ENCODE results near the gene CAMK2A. TPM values are rescaled to one million over a fixed set of nuclear protein-coding genes. Genes with fewer than 3 reads are reported as not detected.

CAMK2A gene
- total RNA-seq, 4 donors from 2014 or later: 1.4 to 6.9 (median 3.6) TPM

GRCh38 chr5:150221471-150221870 is 68.1 kb downstream of the CAMK2A start:
- ATAC-seq: no peak

GRCh38 chr5:150219861-150220260 is 69.7 kb downstream of the CAMK2A start:
- ATAC-seq: no peak
- Histone ChIP-seq H3K4me3 (no peak overlapping the region), H3K9me3 (no peaks in the 10 kb centered on the region), H3K36me3 (no peaks in the 10 kb centered on the region), H3K4me1 (peaks cover 0 to 16% (median 3%) of the 10 kb centered on the region in 3 donors), H3K27me3 (peaks cover 4% of the 10 kb centered on the region), H3K27ac (no peak overlapping the region)
- TF ChIP-seq POLR2A (IDR thresholded peaks at IDR 0.05) (no peak), EP300 (IDR thresholded peaks at IDR 0.05) (no peak), CTCF (IDR thresholded peaks at IDR 0.05) (no peak), POLR2AphosphoS5 (IDR thresholded peaks at IDR 0.05) (no peak)
- no CpG with 5 or more reads among the region's 2 CpGs for WGBS, 2 donors (ENCODE audit: low coverage in 1 of 2)

More at GRCh38 chr5:150221471-150221870, 68.1 kb downstream of the CAMK2A start:
- Histone ChIP-seq H3K27ac (no peak overlapping the region), H3K36me3 (no peaks in the 10 kb centered on the region), H3K9me3 (no peaks in the 10 kb centered on the region), H3K4me1 (peaks cover 0 to 13% (median 3%) of the 10 kb centered on the region in 3 donors), H3K4me3 (no peak overlapping the region), H3K27me3 (peaks cover 4% of the 10 kb centered on the region)
- no peak for TF ChIP-seq CTCF (IDR thresholded peaks at IDR 0.05)
- TF ChIP-seq EP300 (IDR thresholded peaks at IDR 0.05): no peak
- no peak for TF ChIP-seq POLR2AphosphoS5 (IDR thresholded peaks at IDR 0.05)
- TF ChIP-seq POLR2A (IDR thresholded peaks at IDR 0.05): no peak
- WGBS, 2 donors (ENCODE audit: low coverage in 1 of 2): 81 to 84% methylated on average over 4 to 5 of the region's 5 CpGs

GRCh38 chr5:150219142-150219541 is 70.4 kb downstream of the CAMK2A start:
- Histone ChIP-seq H3K9me3 (no peaks in the 10 kb centered on the region), H3K4me1 (peaks cover 0 to 23% (median 3%) of the 10 kb centered on the region in 3 donors), H3K4me3 (no peak overlapping the region), H3K27me3 (peaks cover 4% of the 10 kb centered on the region), H3K36me3 (no peaks in the 10 kb centered on the region), H3K27ac (no peak overlapping the region)
- ATAC-seq: no peak
- no peak for TF ChIP-seq POLR2AphosphoS5 (IDR thresholded peaks at IDR 0.05)
- TF ChIP-seq EP300 (IDR thresholded peaks at IDR 0.05): no peak
- TF ChIP-seq CTCF (IDR thresholded peaks at IDR 0.05): no peak
- TF ChIP-seq POLR2A (IDR thresholded peaks at IDR 0.05): no peak

GRCh38 chr5:150218693-150219035 is 70.9 kb downstream of the CAMK2A start:
- Histone ChIP-seq H3K9me3 (no peaks in the 10 kb centered on the region), H3K27ac (no peak overlapping the region), H3K36me3 (no peaks in the 10 kb centered on the region), H3K4me1 (peaks cover 0 to 25% (median 3%) of the 10 kb centered on the region in 3 donors), H3K27me3 (peaks cover 4% of the 10 kb centered on the region), H3K4me3 (no peak overlapping the region)
- ATAC-seq: no peak
- TF ChIP-seq EP300 (IDR thresholded peaks at IDR 0.05) (no peak), CTCF (IDR thresholded peaks at IDR 0.05) (no peak), POLR2AphosphoS5 (IDR thresholded peaks at IDR 0.05) (no peak), POLR2A (IDR thresholded peaks at IDR 0.05) (no peak)
- 83% methylated on average over 1 of the region's 5 CpGs; no CpG with 5 or more reads in 1 of the 2 donors for WGBS, 2 donors (ENCODE audit: low coverage in 1 of 2)

- H3K27me3 ChIP-seq: peaks cover 4% of the 10 kb centered on the region
- ATAC-seq: peak; percentile 84
- 19 to 52% methylated on average over 7 of the region's 10 CpGs for WGBS, 2 donors (ENCODE audit: low coverage in 1 of 2)
- H3K9me3 ChIP-seq: no peaks in the 10 kb centered on the region
- H3K27ac ChIP-seq: no peak overlapping the region
- H3K4me1 ChIP-seq: peaks cover 0 to 25% (median 3%) of the 10 kb centered on the region in 3 donors
- TF ChIP-seq POLR2A (IDR thresholded peaks at IDR 0.05) (no peak), CTCF (IDR thresholded peaks at IDR 0.05) (peak in 3 of 4 experiments; percentile 93 to 97 (median 96))
- no peaks in the 10 kb centered on the region for H3K36me3 ChIP-seq
- no peak overlapping the region for H3K4me3 ChIP-seq
These were observed 71.5 kb downstream of the CAMK2A start for GRCh38 chr5:150217873-150218692.

Data from gastroesophageal sphincter (tissue), 4 donors.